B cell (primary cell): ENCODE data around the gene ANKRD44. TPM values are rescaled to one million over a fixed set of nuclear protein-coding genes. Genes with fewer than 3 reads are reported as not detected.

ENCODE experiments used
- ATAC-seq: fragments of 200-7000 bp; cut with Tn5 transposase; one replicate; pipeline ENCODE4 v1.10.0; 2021; ENCODE audit warnings: low read depth, mild to moderate bottlenecking, moderate number of reproducible peaks, moderate library complexity
- CTCF ChIA-PET: fragments of 350-600 bp; sonication (Branson Sonifier 250); formaldehyde crosslinking; loops from one replicate; lab custom pipeline; 2021; ENCODE audit warnings: antibody characterized with exemption, inconsistent platforms; lab: Charles Lee
- POLR2A ChIA-PET: fragments of 350-600 bp; sonication (Branson Sonifier 250); formaldehyde crosslinking; loops from one replicate; lab custom pipeline; 2021; ENCODE audit warnings: antibody characterized with exemption; lab: Charles Lee
- DNase-seq: peaks from one replicate; pipeline ENCODE4 v3.0.0; 2013
- H2AFZ ChIP-seq: 2 replicates; pipeline ENCODE4 v1.6.1; 2012; ENCODE audit warnings: mild to moderate bottlenecking, low read depth, low read length; ENCODE audit not compliant: insufficient read depth, poor library complexity, severe bottlenecking
- H3K27ac ChIP-seq, 2 donors: 1 replicate in 1 of 2; 2 replicates in 1 of 2; pipeline ENCODE4 v1.5.1; 2012 to 2013; ENCODE audit warnings: low read length in 2 of 2, mild to moderate bottlenecking in 2 of 2, moderate library complexity in 1 of 2
- H3K27me3 ChIP-seq, 4 experiments: fragments of 200-600 bp in 1 of 4; sonication (generic) in 1 of 4; replicated peaks in 1 of 4; 1 replicate in 2 of 4; 2 replicates in 2 of 4; pipeline versions ENCODE4 v1.6.1 to v1.7.0; 2013 to 2016; ENCODE audit warnings: low read length in 3 of 4, mild to moderate bottlenecking in 2 of 4, mixed read lengths in 1 of 4, moderate library complexity in 1 of 4; ENCODE audit not compliant: insufficient read depth in 4 of 4, control insufficient read depth in 3 of 4; ENCODE audit errors: control extremely low read depth in 1 of 4
- H3K36me3 ChIP-seq, 2 experiments: replicated peaks in 1 of 2; 1 replicate in 1 of 2; 2 replicates in 1 of 2; pipeline versions ENCODE4 v1.6.1 to v1.7.1; 2013; ENCODE audit warnings: low read length in 1 of 2; ENCODE audit not compliant: insufficient read depth in 2 of 2, control insufficient read depth in 1 of 2; ENCODE audit errors: control extremely low read depth in 1 of 2, extremely low read depth in 1 of 2
- H3K4me1 ChIP-seq, 2 donors: fragments of 200-600 bp in 1 of 2; sonication (generic) in 1 of 2; 1 replicate in 1 of 2; 2 replicates in 1 of 2; pipeline versions ENCODE4 v1.5.1 to v1.6.1; 2013 to 2017; ENCODE audit warnings: low read length in 2 of 2; ENCODE audit not compliant: control insufficient read depth in 2 of 2, insufficient read depth in 2 of 2
- H3K4me2 ChIP-seq: replicated peaks from 2 replicates; pipeline ENCODE3; 2012; ENCODE audit warnings: mild to moderate bottlenecking, low read depth, low read length; ENCODE audit not compliant: poor library complexity, severe bottlenecking
- H3K4me3 ChIP-seq, 5 experiments: fragments of 200-600 bp in 1 of 5; sonication (generic) in 1 of 5; 1 replicate in 3 of 5; 2 replicates in 2 of 5; pipeline versions ENCODE4 v1.5.1 to v1.7.0; 2011 to 2016; ENCODE audit warnings: low read length in 4 of 5, mild to moderate bottlenecking in 4 of 5, low read depth in 2 of 5, control low read depth in 1 of 5, moderate library complexity in 1 of 5; ENCODE audit not compliant: insufficient read depth in 1 of 5; ENCODE audit errors: control extremely low read depth in 1 of 5, extremely low read depth in 1 of 5
- H3K79me2 ChIP-seq: fragments of 200-600 bp; sonication (generic); one replicate; pipeline ENCODE4 v1.6.0; 2016; ENCODE audit warnings: low read length; ENCODE audit not compliant: control insufficient read depth, insufficient read depth
- H3K9ac ChIP-seq: fragments of 200-600 bp; sonication (generic); 2 replicates; pipeline ENCODE4 v1.6.1; 2017; ENCODE audit warnings: mild to moderate bottlenecking, low read length, moderate library complexity
- H3K9me3 ChIP-seq, 3 donors: one replicate each; pipeline versions ENCODE4 v1.6.1 to v1.7.1; 2013; ENCODE audit warnings: low read length in 2 of 3; ENCODE audit not compliant: control insufficient read depth in 2 of 3, insufficient read depth in 1 of 3; ENCODE audit errors: control extremely low read depth in 1 of 3
- H4K20me1 ChIP-seq: 2 replicates; pipeline ENCODE4 v1.6.0; 2012; ENCODE audit warnings: mild to moderate bottlenecking, low read length; ENCODE audit not compliant: insufficient read depth, control insufficient read depth, poor library complexity, severe bottlenecking
- H3K27ac Mint-ChIP-seq: one replicate; pipeline ENCODE4 v1.8.0; 2021; ENCODE audit warnings: mixed read lengths
- H3K27me3 Mint-ChIP-seq: one replicate; pipeline ENCODE4 v1.8.0; 2021; ENCODE audit warnings: mixed read lengths
- H3K4me1 Mint-ChIP-seq: one replicate; pipeline ENCODE4 v1.8.0; 2021; ENCODE audit warnings: mixed read lengths
- H3K4me3 Mint-ChIP-seq: one replicate; pipeline ENCODE4 v1.8.0; 2021; ENCODE audit warnings: mixed read lengths
- H3K9me3 Mint-ChIP-seq: one replicate; pipeline ENCODE4 v1.8.0; 2022; ENCODE audit warnings: mixed read lengths; ENCODE audit not compliant: insufficient read depth
- EZH2 ChIP-seq: IDR thresholded peaks from 2 replicates; pipeline ENCODE4 v1.6.1; 2012; ENCODE audit warnings: borderline replicate concordance, low read depth, mild to moderate bottlenecking, moderate library complexity, low read length; ENCODE audit not compliant: insufficient read depth, poor library complexity, severe bottlenecking
- WGBS: methylation state at CpG from one replicate; pipeline ENCODE4 v1.1.5; 2013; ENCODE audit warnings: missing lambda C conversion rate; ENCODE audit not compliant: insufficient coverage; 5-methylcytosine and 5-hydroxymethylcytosine counted together
- intact Hi-C: fragments of 100-400 bp; cut with micrococcal nuclease; formaldehyde crosslinking; loops from one replicate; pipeline ENCODE4 v1.10.0; 2022
- polyA plus RNA-seq: library from polyadenylated mRNA; depleted of rRNA; stranded (reverse); fragments of >200 nt; gene quantifications from 2 replicates; pipeline ENCODE4 v1.2.3, GENCODE V29; 2012
- total RNA-seq, 2 donors: library from RNA; stranded (reverse); fragments of 120-200 nt in 1 of 2; gene quantifications; 1 replicate in 1 of 2; 2 replicates in 1 of 2; pipeline versions ENCODE4 v1.2.3 to v1.2.4, GENCODE V29; 2013 to 2022
- TF ChIP-seq, protein P1 (sequence below): fragments of 200-600 bp; IDR thresholded peaks from one replicate; pipeline ENCODE4 v1.8.0; 2022; ENCODE audit warnings: antibody characterized with exemption, mild to moderate bottlenecking

The ANKRD44 gene
- total and polyA plus RNA-seq, 2 donors (not counting 1 experiment from before 2014, with no cell fraction given), result 92.6 to 457 TPM

- 56% methylated on average over 1 of the region's 3 CpGs for WGBS
- intact Hi-C loops, result no loop called here
- no peaks in the 10 kb centered on the region for H3K27me3 Mint-ChIP-seq
- Histone ChIP-seq H3K79me2 (no peaks in the 10 kb centered on the region), H3K27ac (no peak overlapping the region), H3K9me3 (no peaks in the 10 kb centered on the region), H4K20me1 (no peaks in the 10 kb centered on the region), H3K4me3 (no peak overlapping the region), H3K27me3 (no peaks in the 10 kb centered on the region), H3K4me2 (no peak overlapping the region), H2AFZ (no peak overlapping the region), H3K4me1 (no peaks in the 10 kb centered on the region), H3K9ac (no peak overlapping the region), H3K36me3 (no peaks in the 10 kb centered on the region)
- POLR2A ChIA-PET, result no interaction called here
- ATAC-seq, result no peak
- no peak overlapping the region for H3K27ac Mint-ChIP-seq
- H3K4me3 Mint-ChIP-seq, result no peak overlapping the region
- H3K4me1 Mint-ChIP-seq, result no peaks in the 10 kb centered on the region
- H3K9me3 Mint-ChIP-seq, result no peaks in the 10 kb centered on the region
- no peak for DNase-seq
- TF ChIP-seq EZH2, result no peak
- TF ChIP-seq, protein P1, sequence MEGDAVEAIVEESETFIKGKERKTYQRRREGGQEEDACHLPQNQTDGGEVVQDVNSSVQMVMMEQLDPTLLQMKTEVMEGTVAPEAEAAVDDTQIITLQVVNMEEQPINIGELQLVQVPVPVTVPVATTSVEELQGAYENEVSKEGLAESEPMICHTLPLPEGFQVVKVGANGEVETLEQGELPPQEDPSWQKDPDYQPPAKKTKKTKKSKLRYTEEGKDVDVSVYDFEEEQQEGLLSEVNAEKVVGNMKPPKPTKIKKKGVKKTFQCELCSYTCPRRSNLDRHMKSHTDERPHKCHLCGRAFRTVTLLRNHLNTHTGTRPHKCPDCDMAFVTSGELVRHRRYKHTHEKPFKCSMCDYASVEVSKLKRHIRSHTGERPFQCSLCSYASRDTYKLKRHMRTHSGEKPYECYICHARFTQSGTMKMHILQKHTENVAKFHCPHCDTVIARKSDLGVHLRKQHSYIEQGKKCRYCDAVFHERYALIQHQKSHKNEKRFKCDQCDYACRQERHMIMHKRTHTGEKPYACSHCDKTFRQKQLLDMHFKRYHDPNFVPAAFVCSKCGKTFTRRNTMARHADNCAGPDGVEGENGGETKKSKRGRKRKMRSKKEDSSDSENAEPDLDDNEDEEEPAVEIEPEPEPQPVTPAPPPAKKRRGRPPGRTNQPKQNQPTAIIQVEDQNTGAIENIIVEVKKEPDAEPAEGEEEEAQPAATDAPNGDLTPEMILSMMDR, result no peak
- CTCF ChIA-PET, result interaction anchor here (0.6 to 1.2 kb wide), 2 partner anchors 23 to 240 kb away, joined by 3 to 4 read pairs; no protein-coding TSS in a partner anchor
Observed at GRCh38 chr2:197353393-197354168, 43.0 kb upstream of the ANKRD44 start.

DNA sequence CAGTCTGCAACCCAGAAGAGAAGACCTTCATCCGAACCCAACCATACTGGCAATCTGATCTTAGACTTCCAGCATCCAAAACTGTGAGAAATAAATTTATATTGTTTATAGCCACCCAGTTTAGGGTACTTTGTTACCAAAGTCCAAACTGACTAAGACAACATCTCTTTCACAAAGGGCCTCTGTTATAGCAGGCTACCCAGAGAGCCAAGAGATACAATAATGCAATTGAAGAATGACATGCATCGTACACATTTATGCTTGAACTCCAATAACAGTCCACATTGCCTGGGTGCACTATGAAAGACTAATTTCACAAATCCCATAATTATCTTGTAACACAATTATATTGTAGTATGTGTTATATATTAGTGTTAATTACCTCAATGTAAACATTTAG, 39.1 kb upstream of the ANKRD44 start:
- Mint-ChIP-seq H3K9me3 (no peaks in the 10 kb centered on the region), H3K27me3 (no peaks in the 10 kb centered on the region), H3K27ac (no peak overlapping the region), H3K4me1 (no peaks in the 10 kb centered on the region), H3K4me3 (no peak overlapping the region)
- intact Hi-C loops, result no loop called here
- no peak for DNase-seq
- ATAC-seq, result no peak
- POLR2A ChIA-PET, result no interaction called here
- Histone ChIP-seq H3K79me2 (no peaks in the 10 kb centered on the region), H3K9ac (no peak overlapping the region), H3K27me3 (no peaks in the 10 kb centered on the region), H3K36me3 (no peaks in the 10 kb centered on the region), H3K4me1 (no peaks in the 10 kb centered on the region), H3K4me2 (no peak overlapping the region), H2AFZ (no peak overlapping the region), H3K9me3 (no peaks in the 10 kb centered on the region), H3K4me3 (no peak overlapping the region), H3K27ac (no peak overlapping the region), H4K20me1 (no peaks in the 10 kb centered on the region)
- CTCF ChIA-PET, result no interaction called here
- 100% methylated on average over 1 of the region's 2 CpGs for WGBS
- TF ChIP-seq, protein P1, result no peak
- TF ChIP-seq EZH2, result no peak
